ENCODE data around the gene GHR.
"Not testable (repeated sequence)": the region's sequence is repeated elsewhere in the genome, so short reads cannot be mapped to it uniquely, and the experiment has no call there.

GHR gene

GRCh38 chr5:42645138-42645537 lies 221.9 kb downstream of the GHR start:
- DNase-seq (ENCODE audit: low spot score): no peak

- no peak for DNase-seq (ENCODE audit: low spot score)
These were observed 224.8 kb downstream of the GHR start for GRCh38 chr5:42648036-42648435.

GRCh38 chr5:42648915-42649314 lies 225.7 kb downstream of the GHR start:
- DNase-seq (ENCODE audit: low spot score): no peak

- no peak for DNase-seq (ENCODE audit: low spot score)
These were observed 226.8 kb downstream of the GHR start for GRCh38 chr5:42650084-42650483.

- DNase-seq (ENCODE audit: low spot score): no peak
These were observed 230.5 kb downstream of the GHR start for GRCh38 chr5:42653705-42654104.

GRCh38 chr5:42654645-42655044 lies 231.4 kb downstream of the GHR start:
- DNase-seq (ENCODE audit: low spot score): no peak

- DNase-seq (ENCODE audit: low spot score): no peak
These were observed 232.9 kb downstream of the GHR start for GRCh38 chr5:42655982-42656650.

GRCh38 chr5:42656651-42657015 lies 233.4 kb downstream of the GHR start:
- DNase-seq (ENCODE audit: low spot score): no peak

GRCh38 chr5:42659869-42660268 lies 236.6 kb downstream of the GHR start:
- DNase-seq (ENCODE audit: low spot score): not testable (repeated sequence)

- no peak for DNase-seq (ENCODE audit: low spot score)
These were observed 242.6 kb downstream of the GHR start for GRCh38 chr5:42665857-42666256.

GRCh38 chr5:42666869-42667268 lies 243.6 kb downstream of the GHR start:
- no peak for DNase-seq (ENCODE audit: low spot score)

- no peak for DNase-seq (ENCODE audit: low spot score)
These were observed 245.0 kb downstream of the GHR start for GRCh38 chr5:42668254-42668653.

GRCh38 chr5:42672925-42673324 lies 249.7 kb downstream of the GHR start:
- no peak for DNase-seq (ENCODE audit: low spot score)

- no peak for DNase-seq (ENCODE audit: low spot score)
These were observed 252.4 kb downstream of the GHR start for GRCh38 chr5:42675602-42676001.

GRCh38 chr5:42676362-42676761 lies 253.1 kb downstream of the GHR start:
- no peak for DNase-seq (ENCODE audit: low spot score)

- no peak for DNase-seq (ENCODE audit: low spot score)
These were observed 254.1 kb downstream of the GHR start for GRCh38 chr5:42677156-42677842.

- DNase-seq (ENCODE audit: low spot score): peak; percentile 37
These were observed 256.8 kb downstream of the GHR start for GRCh38 chr5:42680046-42680445.

GRCh38 chr5:42685078-42685477 lies 261.8 kb downstream of the GHR start:
- DNase-seq (ENCODE audit: low spot score): not testable (repeated sequence)

- DNase-seq (ENCODE audit: low spot score): no peak
These were observed 266.2 kb downstream of the GHR start for GRCh38 chr5:42689391-42689790.

GRCh38 chr5:42691413-42691937 lies 268.2 kb downstream of the GHR start:
- DNase-seq (ENCODE audit: low spot score): no peak

- DNase-seq (ENCODE audit: low spot score): no peak
These were observed 278.3 kb downstream of the GHR start for GRCh38 chr5:42701351-42702059.

GRCh38 chr5:42703238-42703637 lies 280.0 kb downstream of the GHR start:
- no peak for DNase-seq (ENCODE audit: low spot score)

GRCh38 chr5:42715785-42716184 lies 292.5 kb downstream of the GHR start:
- DNase-seq (ENCODE audit: low spot score): peak; percentile 31
